ENCODE results near the gene STX8. TPM values are rescaled to one million over a fixed set of nuclear protein-coding genes. Genes with fewer than 3 reads are reported as not detected.

Gene STX8
- total and polyA plus RNA-seq, 9 of the 15 experiments (the other 6 are each of a cell fraction or from before 2014, with no cell fraction given): 14.6 to 42.5 (median 22.1) TPM

- TF ChIP-seq, protein P1, sequence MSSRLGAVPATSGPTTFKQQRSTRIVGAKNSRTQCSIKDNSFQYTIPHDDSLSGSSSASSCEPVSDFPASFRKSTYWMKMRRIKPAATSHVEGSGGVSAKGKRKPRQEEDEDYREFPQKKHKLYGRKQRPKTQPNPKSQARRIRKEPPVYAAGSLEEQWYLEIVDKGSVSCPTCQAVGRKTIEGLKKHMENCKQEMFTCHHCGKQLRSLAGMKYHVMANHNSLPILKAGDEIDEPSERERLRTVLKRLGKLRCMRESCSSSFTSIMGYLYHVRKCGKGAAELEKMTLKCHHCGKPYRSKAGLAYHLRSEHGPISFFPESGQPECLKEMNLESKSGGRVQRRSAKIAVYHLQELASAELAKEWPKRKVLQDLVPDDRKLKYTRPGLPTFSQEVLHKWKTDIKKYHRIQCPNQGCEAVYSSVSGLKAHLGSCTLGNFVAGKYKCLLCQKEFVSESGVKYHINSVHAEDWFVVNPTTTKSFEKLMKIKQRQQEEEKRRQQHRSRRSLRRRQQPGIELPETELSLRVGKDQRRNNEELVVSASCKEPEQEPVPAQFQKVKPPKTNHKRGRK (tag; IDR thresholded peaks at IDR 0.05): no peak
Measured at GRCh38 chr17:9456330-9456729, 119.3 kb downstream of the STX8 start (continued).

DNA sequence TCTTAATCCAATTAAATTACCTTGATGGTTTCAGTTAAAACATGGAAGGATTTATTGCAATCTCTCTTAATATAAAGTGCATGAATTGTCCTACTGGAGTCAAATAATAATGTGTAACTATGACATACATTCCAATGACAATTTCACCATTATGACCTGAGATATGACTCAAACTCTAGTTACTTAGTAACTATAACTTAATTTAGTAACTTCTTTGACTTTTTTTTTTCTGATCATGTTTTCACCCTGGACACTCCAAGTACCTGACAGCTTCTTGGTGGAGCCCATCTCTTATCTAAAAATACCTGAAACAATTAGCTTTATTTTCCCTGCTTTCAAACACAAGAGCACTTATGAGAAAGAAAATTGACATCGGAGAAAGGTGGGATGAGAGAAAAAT, 123.7 kb downstream of the STX8 start:
- Histone ChIP-seq H3K27me3 (ENCODE audit: control insufficient read depth in 2 of 2, insufficient read depth in 2 of 2, low read length in 2 of 2) (no peaks in the 10 kb centered on the region), H3K36me3 (ENCODE audit: control insufficient read depth, insufficient read depth, low read length) (no peaks in the 10 kb centered on the region), H3K4me3 (no peak overlapping the region), H3K79me2 (ENCODE audit: control insufficient read depth, insufficient read depth, low read length) (no peaks in the 10 kb centered on the region), H2AFZ (ENCODE audit: low read depth, low read length) (no peak overlapping the region), H4K20me1 (replicated peaks; ENCODE audit: control insufficient read depth, insufficient read depth, low read length) (no peaks in the 10 kb centered on the region), H3K4me2 (ENCODE audit: insufficient read depth, low read length) (no peak overlapping the region), H3K4me1 (replicated peaks in 1 of 2; ENCODE audit: control insufficient read depth in 2 of 2, insufficient read depth in 2 of 2, low read length in 2 of 2) (no peaks in the 10 kb centered on the region), H3K9ac (ENCODE audit: insufficient read depth in 1 of 2, low read depth in 2 of 2, low read length in 2 of 2) (no peak overlapping the region), H3K27ac (ENCODE audit: extremely low read depth, low read depth, low read length) (no peak overlapping the region), H3K9me3 (replicated peaks; ENCODE audit: control insufficient read depth, insufficient read depth, low read depth, low read length) (no peaks in the 10 kb centered on the region), H3K9me1 (ENCODE audit: control insufficient read depth, insufficient read depth, low read length) (no peaks in the 10 kb centered on the region)
- intact Hi-C loops (cut with micrococcal nuclease) (no loop called here), in situ Hi-C loops (cut with MboI) (no loop called here)
- WGBS (ENCODE audit: insufficient coverage, low coverage, missing lambda C conversion rate): 44% methylated on average over 1 of the region's 1 CpG
- no peak for ATAC-seq
- no peak for FAIRE-seq
- ChIA-PET CTCF (ENCODE audit: low intra/inter-chr PET ratio) (no interaction called here), POLR2A (no interaction called here)
- no TSS peak for BruUV-seq (replicated peaks)
- DNase-seq (ENCODE audit: extremely low read depth in 1 of 4, low spot score in 3 of 4): no peak
- TF ChIP-seq RAD21 (CRISPR knock-in tag; conservative IDR thresholded peaks at IDR 0.05 in 1 of 2, IDR thresholded peaks at IDR 0.05 in 1 of 2) (no peak), ZBTB17 (CRISPR knock-in tag; IDR thresholded peaks at IDR 0.05) (no peak), CEBPZ (IDR thresholded peaks at IDR 0.05; ENCODE audit: borderline replicate concordance, low read depth, low read length) (no peak), PURB (CRISPR knock-in tag; IDR thresholded peaks at IDR 0.05; ENCODE audit: low read depth) (no peak), ELF2 (CRISPR knock-in tag; IDR thresholded peaks at IDR 0.05) (no peak)
- TF ChIP-seq, protein P2, sequence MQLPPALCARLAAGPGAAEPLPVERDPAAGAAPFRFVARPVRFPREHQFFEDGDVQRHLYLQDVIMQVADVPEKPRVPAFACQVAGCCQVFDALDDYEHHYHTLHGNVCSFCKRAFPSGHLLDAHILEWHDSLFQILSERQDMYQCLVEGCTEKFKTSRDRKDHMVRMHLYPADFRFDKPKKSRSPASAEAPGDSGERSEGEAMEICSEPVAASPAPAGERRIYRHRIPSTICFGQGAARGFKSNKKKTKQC (CRISPR knock-in tag; IDR thresholded peaks at IDR 0.05): no peak
